MCF 10A (cell line): ENCODE results near the gene GDPGP1. TPM values are rescaled to one million over a fixed set of nuclear protein-coding genes. Genes with fewer than 3 reads are reported as not detected.

Experiments
- BruUV-seq: library from RNA; stranded (reverse); fragments of 400-500 nt; replicated peaks from 2 replicates; lab custom pipeline; 2021; lab: Mats Ljungman, UMichigan
- CTCF ChIA-PET: fragments of 300-600 bp; sonication (Branson Sonifier 250); formaldehyde crosslinking; extraction: SDS; loops from one replicate; lab custom pipeline; 2021; ENCODE audit warnings: antibody characterized with exemption, inconsistent platforms; lab: Yijun Ruan, JAX
- POLR2A ChIA-PET: fragments of 300-600, 350-650 bp; sonication (Branson Sonifier 250); formaldehyde crosslinking; extraction: SDS; loops from one replicate; lab custom pipeline; 2020; ENCODE audit warnings: antibody characterized with exemption, inconsistent platforms; lab: Yijun Ruan, JAX
- DNase-seq: peaks from one replicate; pipeline ENCODE4 v3.0.0-alpha.2; 2018; ENCODE audit not compliant: unreplicated experiment
- H3K27ac Mint-ChIP-seq: one replicate; pipeline ENCODE4 v1.8.0; 2022; ENCODE audit warnings: mild to moderate bottlenecking, low read depth, mixed read lengths; ENCODE audit not compliant: unreplicated experiment
- H3K27me3 Mint-ChIP-seq: one replicate; pipeline ENCODE4 v1.8.0; 2022; ENCODE audit warnings: mixed read lengths; ENCODE audit not compliant: insufficient read depth, unreplicated experiment
- H3K36me3 Mint-ChIP-seq: one replicate; pipeline ENCODE4 v1.8.0; 2022; ENCODE audit warnings: mild to moderate bottlenecking, moderate library complexity, mixed read lengths; ENCODE audit not compliant: insufficient read depth, unreplicated experiment
- H3K4me1 Mint-ChIP-seq: one replicate; pipeline ENCODE4 v1.8.0; 2022; ENCODE audit warnings: mixed read lengths; ENCODE audit not compliant: insufficient read depth, unreplicated experiment
- H3K4me3 Mint-ChIP-seq: one replicate; pipeline ENCODE4 v1.8.0; 2022; ENCODE audit warnings: mild to moderate bottlenecking, moderate library complexity, mixed read lengths; ENCODE audit not compliant: unreplicated experiment
- H3K9me3 Mint-ChIP-seq: one replicate; pipeline ENCODE4 v1.8.0; 2022; ENCODE audit warnings: mixed read lengths; ENCODE audit not compliant: unreplicated experiment
- intact Hi-C: fragments of 100-400 bp; cut with micrococcal nuclease; formaldehyde crosslinking; loops from 2 replicates; pipeline ENCODE4 v1.14.1; 2022
- total RNA-seq: library from RNA; stranded (reverse); gene quantifications from 2 replicates; pipeline ENCODE4 v1.2.3, GENCODE V29; 2022
- TF ChIP-seq, protein P1 (sequence below): fragments of 200-600 bp; IDR thresholded peaks from one replicate; pipeline ENCODE4 v1.8.0; 2022; ENCODE audit warnings: antibody characterized with exemption, mild to moderate bottlenecking; ENCODE audit not compliant: unreplicated experiment

Gene GDPGP1
- total RNA-seq, 1 experiment from 2014 or later: 3.4 TPM

DNA sequence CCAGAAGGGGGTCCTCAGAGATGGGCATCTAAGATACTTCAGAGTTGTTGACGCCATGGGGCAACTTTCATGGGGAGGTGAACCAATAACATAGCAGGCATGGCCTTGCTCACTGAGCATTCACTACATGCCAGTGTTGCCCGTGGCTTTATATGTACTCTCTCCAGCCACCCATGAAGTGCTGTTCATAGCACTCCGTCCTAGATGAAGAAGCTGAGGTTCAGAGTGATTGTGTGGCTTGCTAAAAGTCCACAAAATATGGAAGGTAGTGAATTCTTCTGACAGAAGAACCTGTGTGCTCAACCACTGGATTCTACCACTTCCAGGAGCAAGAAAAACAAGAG is 42.7 kb upstream of the GDPGP1 start:
- no peaks in the 10 kb centered on the region for H3K9me3 Mint-ChIP-seq
- ChIA-PET POLR2A (interaction anchor here (0.6 to 5.7 kb wide), 15 partner anchors 9 to 175 kb away, joined by 3 to 99 read pairs (median 7); partner anchors contain the start of genes CIB1, GDPGP1, NGRN and SEMA4B), CTCF (interaction anchor here (0.7 to 5.3 kb wide), 10 partner anchors 9 to 278 kb away, joined by 3 to 43 read pairs (median 6); partner anchors contain the start of genes ARPIN, CIB1 and SEMA4B)
- BruUV-seq: no TSS peak
- peaks cover 31% of the 10 kb centered on the region for H3K4me1 Mint-ChIP-seq
- H3K36me3 Mint-ChIP-seq: peaks cover 42% of the 10 kb centered on the region
- peak overlapping the region; percentile 58 for H3K4me3 Mint-ChIP-seq
- intact Hi-C loops: no loop called here
- H3K27me3 Mint-ChIP-seq: no peaks in the 10 kb centered on the region
- DNase-seq: no peak
- peak overlapping the region; percentile 88 for H3K27ac Mint-ChIP-seq
- TF ChIP-seq, protein P1, sequence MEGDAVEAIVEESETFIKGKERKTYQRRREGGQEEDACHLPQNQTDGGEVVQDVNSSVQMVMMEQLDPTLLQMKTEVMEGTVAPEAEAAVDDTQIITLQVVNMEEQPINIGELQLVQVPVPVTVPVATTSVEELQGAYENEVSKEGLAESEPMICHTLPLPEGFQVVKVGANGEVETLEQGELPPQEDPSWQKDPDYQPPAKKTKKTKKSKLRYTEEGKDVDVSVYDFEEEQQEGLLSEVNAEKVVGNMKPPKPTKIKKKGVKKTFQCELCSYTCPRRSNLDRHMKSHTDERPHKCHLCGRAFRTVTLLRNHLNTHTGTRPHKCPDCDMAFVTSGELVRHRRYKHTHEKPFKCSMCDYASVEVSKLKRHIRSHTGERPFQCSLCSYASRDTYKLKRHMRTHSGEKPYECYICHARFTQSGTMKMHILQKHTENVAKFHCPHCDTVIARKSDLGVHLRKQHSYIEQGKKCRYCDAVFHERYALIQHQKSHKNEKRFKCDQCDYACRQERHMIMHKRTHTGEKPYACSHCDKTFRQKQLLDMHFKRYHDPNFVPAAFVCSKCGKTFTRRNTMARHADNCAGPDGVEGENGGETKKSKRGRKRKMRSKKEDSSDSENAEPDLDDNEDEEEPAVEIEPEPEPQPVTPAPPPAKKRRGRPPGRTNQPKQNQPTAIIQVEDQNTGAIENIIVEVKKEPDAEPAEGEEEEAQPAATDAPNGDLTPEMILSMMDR: no peak

DNA sequence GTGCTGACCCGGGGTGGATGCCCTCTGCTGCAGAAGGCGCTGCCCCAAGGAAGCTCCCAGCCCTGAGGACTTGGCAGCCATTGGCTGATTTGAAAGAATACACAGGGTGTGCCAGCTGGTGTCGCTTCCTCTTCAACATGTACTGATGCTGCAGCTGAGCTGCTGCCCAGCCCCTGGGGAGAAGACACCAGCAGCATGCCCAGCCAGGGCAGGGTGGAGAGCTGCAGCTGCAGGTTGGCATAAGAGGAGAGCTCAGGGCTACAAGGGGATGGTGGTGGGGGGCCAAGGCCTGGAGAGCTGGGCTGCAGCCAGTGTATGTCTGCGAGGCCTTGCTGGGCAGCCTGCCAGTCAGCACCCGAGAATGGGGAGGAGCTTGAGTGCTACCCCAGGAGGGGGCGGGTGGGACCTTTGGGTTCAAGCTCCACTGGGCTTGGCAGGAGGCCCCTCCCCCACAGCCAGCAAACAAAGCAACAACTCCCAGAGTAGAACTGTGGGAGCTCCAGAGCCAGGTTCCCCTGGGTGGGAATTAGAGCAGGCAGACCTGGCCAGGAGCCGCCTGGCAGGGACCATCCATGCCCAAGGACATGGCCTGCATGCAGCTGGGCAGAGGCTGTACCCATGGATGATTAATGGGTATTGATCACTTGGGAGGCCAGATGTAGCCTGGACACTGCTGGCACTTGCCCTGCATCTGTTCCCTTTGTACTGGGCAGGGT is 42.1 kb upstream of the GDPGP1 start:
- H3K4me3 Mint-ChIP-seq: peak overlapping the region; percentile 58
- H3K4me1 Mint-ChIP-seq: peaks cover 31% of the 10 kb centered on the region
- BruUV-seq: no TSS peak
- peak; percentile 92 for DNase-seq
- peak overlapping the region; percentile 88 for H3K27ac Mint-ChIP-seq
- peaks cover 45% of the 10 kb centered on the region for H3K36me3 Mint-ChIP-seq
- H3K9me3 Mint-ChIP-seq: no peaks in the 10 kb centered on the region
- TF ChIP-seq, protein P1: no peak
- POLR2A ChIA-PET: interaction anchor here (0.7 to 5.7 kb wide), 14 partner anchors 8 to 298 kb away, joined by 3 to 99 read pairs (median 6); partner anchors contain the start of genes CIB1, GDPGP1, NGRN and SEMA4B
- CTCF ChIA-PET: interaction anchor here (0.5 to 5.3 kb wide), 11 partner anchors 8 to 279 kb away, joined by 3 to 43 read pairs (median 6); partner anchors contain the start of genes ARPIN, CIB1 and SEMA4B
- intact Hi-C loops: no loop called here
- no peaks in the 10 kb centered on the region for H3K27me3 Mint-ChIP-seq

- intact Hi-C loops: no loop called here
- TF ChIP-seq, protein P1: no peak
- no peak for DNase-seq
- Mint-ChIP-seq H3K9me3 (no peaks in the 10 kb centered on the region), H3K27ac (no peak overlapping the region), H3K36me3 (peaks cover 51% of the 10 kb centered on the region), H3K27me3 (no peaks in the 10 kb centered on the region), H3K4me3 (peak overlapping the region; percentile 58), H3K4me1 (peaks cover 26% of the 10 kb centered on the region)
- no TSS peak for BruUV-seq
- CTCF ChIA-PET: interaction anchor here (0.7 to 5.3 kb wide), 5 partner anchors 21 to 122 kb away, joined by 3 to 43 read pairs (median 5); no protein-coding TSS in a partner anchor
- POLR2A ChIA-PET: interaction anchor here (1.6 to 5.7 kb wide), 6 partner anchors 8 to 73 kb away, joined by 5 to 99 read pairs (median 60); partner anchors contain the start of genes CIB1, GDPGP1, NGRN and SEMA4B
Observed at GRCh38 chr15:90192961-90193786, 40.8 kb upstream of the GDPGP1 start.
